HG02759 (cell line): ENCODE results near the gene ARHGEF10L.
"Not testable (repeated sequence)": the region's sequence is repeated elsewhere in the genome, so short reads cannot be mapped to it uniquely, and the experiment has no call there.

ENCODE experiments used
- ATAC-seq: cut with Tn5 transposase; IDR thresholded peaks from one replicate; pipeline ENCODE4 v1.9.1; 2021; ENCODE audit warnings: mild to moderate bottlenecking, moderate library complexity; ENCODE audit not compliant: unreplicated experiment

Gene ARHGEF10L

GRCh38 chr1:17607644-17608581 lies 68.4 kb downstream of the ARHGEF10L start:
- ATAC-seq = no peak

GRCh38 chr1:17609529-17609928 lies 70.0 kb downstream of the ARHGEF10L start:
- ATAC-seq = no peak

GRCh38 chr1:17610085-17610484 lies 70.6 kb downstream of the ARHGEF10L start:
- ATAC-seq = no peak

GRCh38 chr1:17610713-17611112 lies 71.2 kb downstream of the ARHGEF10L start:
- no peak for ATAC-seq

- no peak for ATAC-seq
Observed at GRCh38 chr1:17611991-17612390, 72.5 kb downstream of the ARHGEF10L start.

GRCh38 chr1:17612831-17613230 lies 73.3 kb downstream of the ARHGEF10L start:
- no peak for ATAC-seq

- no peak for ATAC-seq
Observed at GRCh38 chr1:17614586-17614985, 75.1 kb downstream of the ARHGEF10L start.

GRCh38 chr1:17615157-17615556 lies 75.7 kb downstream of the ARHGEF10L start:
- no peak for ATAC-seq

- no peak for ATAC-seq
Observed at GRCh38 chr1:17615959-17616358, 76.5 kb downstream of the ARHGEF10L start.

- ATAC-seq = no peak
Observed at GRCh38 chr1:17616731-17617279, 77.3 kb downstream of the ARHGEF10L start.

GRCh38 chr1:17617787-17618557 lies 78.5 kb downstream of the ARHGEF10L start:
- ATAC-seq = no peak

- ATAC-seq = no peak
Observed at GRCh38 chr1:17618558-17619247, 79.2 kb downstream of the ARHGEF10L start.

GRCh38 chr1:17620448-17620847 lies 81.0 kb downstream of the ARHGEF10L start:
- no peak for ATAC-seq

GRCh38 chr1:17621691-17622090 lies 82.2 kb downstream of the ARHGEF10L start:
- no peak for ATAC-seq

- no peak for ATAC-seq
Observed at GRCh38 chr1:17622823-17623222, 83.3 kb downstream of the ARHGEF10L start.

GRCh38 chr1:17624611-17625233 lies 85.2 kb downstream of the ARHGEF10L start:
- ATAC-seq = no peak

GRCh38 chr1:17627239-17628052 lies 87.9 kb downstream of the ARHGEF10L start:
- ATAC-seq = no peak

GRCh38 chr1:17629046-17629445 lies 89.5 kb downstream of the ARHGEF10L start:
- not testable (repeated sequence) for ATAC-seq

GRCh38 chr1:17629460-17629859 lies 90.0 kb downstream of the ARHGEF10L start:
- no peak for ATAC-seq
